ENCODE measurements around the gene FGF18. TPM values are rescaled to one million over a fixed set of nuclear protein-coding genes. Genes with fewer than 3 reads are reported as not detected.

Gene FGF18
- total and polyA plus RNA-seq, 2 of the 4 experiments (the other 2 are of a cell fraction) = 0.15 TPM; not detected in 1

GRCh38 chr5:171498166-171498565, 78.7 kb downstream of the FGF18 start:
- Histone ChIP-seq H3K18ac (ENCODE audit: low read depth, low read length) (no peak overlapping the region), H4K20me1 (ENCODE audit: insufficient read depth, low read length) (no peaks in the 10 kb centered on the region), H2AFZ (replicated peaks; ENCODE audit: low read length, poor library complexity) (no peak overlapping the region), H3K27ac (ENCODE audit: insufficient read depth, low read length) (no peak overlapping the region), H3K4me3 (ENCODE audit: insufficient read depth, low read depth, low read length) (no peak overlapping the region), H3K79me1 (ENCODE audit: low read depth in 1 of 2, low read length in 2 of 2) (no peaks in the 10 kb centered on the region), H3K9ac (ENCODE audit: low read depth, low read length) (no peak overlapping the region), H3K23ac (ENCODE audit: low read depth, low read length) (no peak overlapping the region), H3K14ac (replicated peaks; ENCODE audit: low read depth, low read length) (no peak overlapping the region), H2AK5ac (ENCODE audit: low read depth, low read length) (no peak overlapping the region), H2AK9ac (replicated peaks; ENCODE audit: low read depth, low read length, poor library complexity) (no peak overlapping the region), H3K9me1 (ENCODE audit: insufficient read depth, low read length) (peaks cover 13% of the 10 kb centered on the region), H4K8ac (ENCODE audit: low read depth in 2 of 2, low read length in 2 of 2) (no peak overlapping the region), H3K56ac (ENCODE audit: extremely low read depth, insufficient read depth, low read length) (no peak overlapping the region), H3K9me3 (ENCODE audit: control insufficient read depth, insufficient read depth, low read length) (no peaks in the 10 kb centered on the region), H4K5ac (ENCODE audit: low read depth, low read length) (no peak overlapping the region), H3K36me3 (ENCODE audit: control insufficient read depth, insufficient read depth, low read length) (no peaks in the 10 kb centered on the region), H3K4me1 (ENCODE audit: control insufficient read depth, insufficient read depth, low read length) (peaks cover 14% of the 10 kb centered on the region), H3K27me3 (ENCODE audit: control insufficient read depth, insufficient read depth, low read length) (peaks cover 10% of the 10 kb centered on the region; the same call in 1 of the 2 replicates), H3K4me2 (ENCODE audit: low read depth, low read length) (no peak overlapping the region), H4K91ac (ENCODE audit: insufficient read depth, low read depth, low read length) (no peak overlapping the region), H2BK5ac (ENCODE audit: low read depth, low read length, poor library complexity, severe bottlenecking) (no peak overlapping the region), H2BK15ac (ENCODE audit: low read depth, low read length) (no peak overlapping the region), H2BK120ac (ENCODE audit: low read depth, low read length) (no peak overlapping the region), H2BK20ac (ENCODE audit: low read depth, low read length) (no peak overlapping the region), H3K4ac (ENCODE audit: low read depth, low read length) (no peak overlapping the region)
- no peak for ATAC-seq (ENCODE audit: low read depth)
- in situ Hi-C loops (cut with MboI; ENCODE audit: low sequenced_read_pairs) (no loop called here), intact Hi-C loops (cut with micrococcal nuclease) (no loop called here), dilution Hi-C loops (cut with HindIII; ENCODE audit: low sequenced_read_pairs, unreplicated experiment) (no loop called here)
- TF ChIP-seq BHLHE40 (IDR thresholded peaks at IDR 0.05; ENCODE audit: low read depth, low read length) = no peak
- no peak for TF ChIP-seq SMC3 (IDR thresholded peaks at IDR 0.05; ENCODE audit: low read depth, low read length)
- TF ChIP-seq, protein P1, sequence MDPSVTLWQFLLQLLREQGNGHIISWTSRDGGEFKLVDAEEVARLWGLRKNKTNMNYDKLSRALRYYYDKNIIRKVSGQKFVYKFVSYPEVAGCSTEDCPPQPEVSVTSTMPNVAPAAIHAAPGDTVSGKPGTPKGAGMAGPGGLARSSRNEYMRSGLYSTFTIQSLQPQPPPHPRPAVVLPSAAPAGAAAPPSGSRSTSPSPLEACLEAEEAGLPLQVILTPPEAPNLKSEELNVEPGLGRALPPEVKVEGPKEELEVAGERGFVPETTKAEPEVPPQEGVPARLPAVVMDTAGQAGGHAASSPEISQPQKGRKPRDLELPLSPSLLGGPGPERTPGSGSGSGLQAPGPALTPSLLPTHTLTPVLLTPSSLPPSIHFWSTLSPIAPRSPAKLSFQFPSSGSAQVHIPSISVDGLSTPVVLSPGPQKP (IDR thresholded peaks at IDR 0.05; ENCODE audit: borderline replicate concordance, low read depth, low read length) = no peak
- no peak for TF ChIP-seq MAFK (IDR thresholded peaks at IDR 0.05; ENCODE audit: low read depth, low read length)
- TF ChIP-seq FOS (IDR thresholded peaks at IDR 0.05; ENCODE audit: low read depth, low read length) = no peak
- TF ChIP-seq RFX5 (IDR thresholded peaks at IDR 0.05; ENCODE audit: low read depth, low read length) = no peak
- TF ChIP-seq USF2 (IDR thresholded peaks at IDR 0.05; ENCODE audit: low read depth, low read length) = no peak
- TF ChIP-seq RCOR1 (IDR thresholded peaks at IDR 0.05; ENCODE audit: insufficient replicate concordance, low read length) = no peak
- TF ChIP-seq CHD1 (IDR thresholded peaks at IDR 0.05; ENCODE audit: low read depth, low read length) = no peak
- TF ChIP-seq RAD21 (IDR thresholded peaks at IDR 0.05; ENCODE audit: low read length) = no peak
- no peak for TF ChIP-seq NFE2L2 (IDR thresholded peaks at IDR 0.05; ENCODE audit: low read depth, low read length)
- no peak for TF ChIP-seq MAZ (IDR thresholded peaks at IDR 0.05; ENCODE audit: borderline replicate concordance, low read depth, low read length)
- no peak for TF ChIP-seq CEBPB (IDR thresholded peaks at IDR 0.05; ENCODE audit: low read depth, low read length)
- TF ChIP-seq, protein P2, sequence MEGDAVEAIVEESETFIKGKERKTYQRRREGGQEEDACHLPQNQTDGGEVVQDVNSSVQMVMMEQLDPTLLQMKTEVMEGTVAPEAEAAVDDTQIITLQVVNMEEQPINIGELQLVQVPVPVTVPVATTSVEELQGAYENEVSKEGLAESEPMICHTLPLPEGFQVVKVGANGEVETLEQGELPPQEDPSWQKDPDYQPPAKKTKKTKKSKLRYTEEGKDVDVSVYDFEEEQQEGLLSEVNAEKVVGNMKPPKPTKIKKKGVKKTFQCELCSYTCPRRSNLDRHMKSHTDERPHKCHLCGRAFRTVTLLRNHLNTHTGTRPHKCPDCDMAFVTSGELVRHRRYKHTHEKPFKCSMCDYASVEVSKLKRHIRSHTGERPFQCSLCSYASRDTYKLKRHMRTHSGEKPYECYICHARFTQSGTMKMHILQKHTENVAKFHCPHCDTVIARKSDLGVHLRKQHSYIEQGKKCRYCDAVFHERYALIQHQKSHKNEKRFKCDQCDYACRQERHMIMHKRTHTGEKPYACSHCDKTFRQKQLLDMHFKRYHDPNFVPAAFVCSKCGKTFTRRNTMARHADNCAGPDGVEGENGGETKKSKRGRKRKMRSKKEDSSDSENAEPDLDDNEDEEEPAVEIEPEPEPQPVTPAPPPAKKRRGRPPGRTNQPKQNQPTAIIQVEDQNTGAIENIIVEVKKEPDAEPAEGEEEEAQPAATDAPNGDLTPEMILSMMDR (conservative IDR thresholded peaks at IDR 0.05; ENCODE audit: low read depth, low read length) = no peak
- BruUV-seq (replicated peaks) = no TSS peak
- POLR2A ChIA-PET (ENCODE audit: unreplicated experiment) = no interaction called here
- CTCF ChIA-PET = no interaction called here
- no peak for DNase-seq
- WGBS, 2 experiments (ENCODE audit: extremely low coverage in 2 of 2, insufficient read length in 1 of 2) = 61% methylated on average over 5 of the region's 6 CpGs; no CpG with 5 or more reads in 1 of the 2 experiments
